ENCODE results near the gene STK32A. TPM values are rescaled to one million over a fixed set of nuclear protein-coding genes. Genes with fewer than 3 reads are reported as not detected.

STK32A gene
- total and polyA plus RNA-seq, 8 donors, result 2.3 to 22.5 (median 5.2) TPM

GRCh38 chr5:147248561-147248960, 13.7 kb downstream of the STK32A start:
- DNase-seq, result no peak

DNA sequence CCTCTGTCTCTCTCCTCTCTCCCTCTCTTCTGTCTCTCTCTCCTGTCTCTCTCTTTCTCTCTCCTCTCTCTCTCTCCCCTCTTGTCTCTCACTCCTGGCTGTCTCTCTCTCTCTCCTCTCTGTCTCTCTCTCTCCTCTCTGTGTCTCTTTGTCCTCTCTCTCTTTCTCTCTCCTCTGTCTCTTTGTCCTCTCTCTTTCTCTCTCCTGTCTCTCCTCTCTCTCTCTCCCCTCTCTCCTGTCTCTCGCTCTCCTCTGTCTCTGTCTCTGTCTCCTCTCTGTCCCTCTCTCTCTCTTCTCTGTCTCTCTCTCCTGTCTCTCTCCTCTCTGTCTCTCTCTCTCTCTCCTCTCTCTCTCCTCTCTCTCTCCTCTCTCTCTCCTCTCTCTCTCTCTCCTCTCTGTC, 25.0 kb downstream of the STK32A start:
- Histone ChIP-seq H3K27me3 (no peaks in the 10 kb centered on the region), H3K4me1 (no peaks in the 10 kb centered on the region), H3K4me3 (no peak overlapping the region), H3K27ac (no peak overlapping the region), H3K36me3 (no peaks in the 10 kb centered on the region), H3K9me3 (no peaks in the 10 kb centered on the region)
- no peak for TF ChIP-seq CTCF (IDR thresholded peaks at IDR 0.05)
- DNase-seq, result no peak
- intact Hi-C loops (cut with DNase I), result no loop called here
- no peak for ATAC-seq

More at GRCh38 chr5:147248561-147248960, 13.7 kb downstream of the STK32A start:
- H3K27ac ChIP-seq, result no peak overlapping the region
- no peaks in the 10 kb centered on the region for H3K9me3 ChIP-seq
- intact Hi-C loops (cut with DNase I), result no loop called here
- H3K4me3 ChIP-seq, result no peak overlapping the region
- no peaks in the 10 kb centered on the region for H3K36me3 ChIP-seq
- ATAC-seq, result no peak
- TF ChIP-seq CTCF (IDR thresholded peaks at IDR 0.05), result no peak
- no peaks in the 10 kb centered on the region for H3K27me3 ChIP-seq
- H3K4me1 ChIP-seq, result no peaks in the 10 kb centered on the region

DNA sequence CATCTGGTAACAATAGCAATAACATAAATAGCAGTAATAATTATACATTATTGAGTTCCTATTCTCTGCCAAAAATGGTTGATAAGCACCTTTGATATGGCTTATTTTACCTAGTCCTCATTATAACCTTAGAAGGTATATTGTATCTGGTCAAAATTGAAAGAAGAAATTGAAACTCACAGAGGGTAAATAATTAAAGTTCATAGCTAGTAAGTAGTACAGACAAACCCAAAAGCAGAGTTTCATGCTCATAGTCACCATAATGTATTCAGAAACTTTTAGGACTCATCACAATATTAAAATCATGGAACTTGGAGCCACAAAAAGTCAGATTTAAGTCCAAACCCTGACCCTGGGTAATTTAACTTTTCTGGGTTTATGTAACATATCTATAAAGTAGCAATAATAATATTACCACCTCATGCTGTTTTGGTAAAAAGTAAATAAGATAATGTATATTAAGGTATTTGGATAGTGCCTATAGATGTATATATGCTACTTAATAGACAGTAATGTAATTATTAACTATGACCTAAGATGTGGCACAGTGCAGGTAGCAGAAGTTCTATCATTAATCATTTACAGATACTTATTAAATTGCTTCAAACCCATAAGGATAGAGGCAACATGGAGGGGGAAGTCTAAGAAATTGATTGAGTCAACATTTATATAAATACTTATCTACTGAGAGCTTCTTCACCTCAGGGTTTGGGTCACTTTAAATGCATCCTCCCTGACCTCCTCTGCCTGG, 32.4 kb downstream of the STK32A start:
- TF ChIP-seq CTCF (IDR thresholded peaks at IDR 0.05), result no peak
- Histone ChIP-seq H3K4me3 (no peak overlapping the region), H3K27ac (no peak overlapping the region), H3K36me3 (no peaks in the 10 kb centered on the region), H3K27me3 (no peaks in the 10 kb centered on the region), H3K9me3 (no peaks in the 10 kb centered on the region), H3K4me1 (no peaks in the 10 kb centered on the region)
- DNase-seq (no peak), ATAC-seq (no peak)
- intact Hi-C loops (cut with DNase I), result no loop called here

DNA sequence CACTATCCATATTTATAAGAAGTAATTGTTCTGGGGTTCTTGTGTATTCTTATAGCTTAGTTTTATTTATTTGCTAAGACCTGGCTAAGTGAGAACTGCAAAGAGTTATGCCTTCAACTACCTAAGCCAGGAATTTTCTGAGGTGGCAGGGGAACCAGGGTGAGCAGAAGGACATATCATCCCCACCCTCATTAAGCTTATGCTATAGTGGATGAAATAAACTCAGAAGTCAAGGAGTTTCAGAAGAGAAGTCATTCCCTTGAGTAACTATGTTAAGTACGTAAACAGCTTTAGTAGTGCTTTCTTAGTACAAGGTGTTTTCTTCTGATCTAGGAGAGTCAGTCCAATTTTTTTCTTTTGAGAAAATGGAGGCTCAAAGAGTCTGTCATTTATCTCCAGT, 41.7 kb downstream of the STK32A start:
- no peaks in the 10 kb centered on the region for H3K4me1 ChIP-seq
- no peaks in the 10 kb centered on the region for H3K36me3 ChIP-seq
- intact Hi-C loops (cut with DNase I), result no loop called here
- H3K9me3 ChIP-seq, result no peaks in the 10 kb centered on the region
- no peak overlapping the region for H3K27ac ChIP-seq
- no peak overlapping the region for H3K4me3 ChIP-seq
- DNase-seq, result no peak
- peak; percentile 78 for ATAC-seq
- no peaks in the 10 kb centered on the region for H3K27me3 ChIP-seq
- TF ChIP-seq CTCF (IDR thresholded peaks at IDR 0.05), result no peak

DNA sequence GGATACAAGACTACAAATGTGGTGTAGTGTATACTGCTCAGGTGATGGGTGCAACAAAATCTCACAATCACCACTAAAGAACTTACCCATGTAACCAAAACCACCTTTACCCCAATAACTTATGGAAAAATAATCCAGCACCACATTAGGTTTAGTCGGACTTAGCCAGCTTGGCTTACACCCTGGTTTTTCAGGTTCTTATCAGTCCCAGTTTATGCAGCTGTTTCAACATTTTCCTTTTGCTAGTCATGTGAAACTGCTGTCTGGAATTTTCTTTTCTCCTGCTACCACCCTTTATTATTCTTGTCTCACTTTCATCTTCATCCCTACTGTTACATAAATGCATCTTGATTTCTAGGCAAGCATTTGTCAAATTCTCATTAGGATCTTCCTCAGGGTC, 51.5 kb downstream of the STK32A start:
- Histone ChIP-seq H3K9me3 (no peaks in the 10 kb centered on the region), H3K36me3 (no peaks in the 10 kb centered on the region), H3K27ac (no peak overlapping the region), H3K27me3 (no peaks in the 10 kb centered on the region), H3K4me3 (no peak overlapping the region), H3K4me1 (no peaks in the 10 kb centered on the region)
- ATAC-seq (no peak), DNase-seq (no peak)
- TF ChIP-seq CTCF (IDR thresholded peaks at IDR 0.05), result no peak
- intact Hi-C loops (cut with DNase I), result no loop called here
